DOHH2 (cell line): Measurements from ENCODE around the gene HOXC6.

ENCODE experiments used
- H3F3A ChIP-seq: fragments of 200-600 bp; sonication (generic), shearing (Covaris generic); 2 replicates; pipeline ENCODE4 v1.6.0; 2016; ENCODE audit warnings: antibody characterized with exemption, mild to moderate bottlenecking; ENCODE audit not compliant: control insufficient read depth, insufficient read depth
- H3K27ac ChIP-seq: fragments of 200-600 bp; sonication (generic); 2 replicates; pipeline ENCODE4 v1.5.1; 2014; ENCODE audit warnings: low read depth, mild to moderate bottlenecking, low read length, moderate library complexity
- H3K27me3 ChIP-seq: fragments of 200-600 bp; sonication (generic); 2 replicates; pipeline ENCODE4 v1.6.1; 2014; ENCODE audit warnings: mild to moderate bottlenecking, low read length, mixed read lengths; ENCODE audit not compliant: control insufficient read depth
- H3K36me3 ChIP-seq: fragments of 200-600 bp; sonication (generic); 2 replicates; pipeline ENCODE4 v1.6.1; 2014; ENCODE audit warnings: mild to moderate bottlenecking, low read length, moderate library complexity, mixed read lengths; ENCODE audit not compliant: control insufficient read depth
- H3K4me1 ChIP-seq: fragments of 200-600 bp; sonication (generic); 2 replicates; pipeline ENCODE4 v1.6.1; 2014; ENCODE audit warnings: mild to moderate bottlenecking, low read length, mixed read lengths; ENCODE audit not compliant: control insufficient read depth
- H3K4me2 ChIP-seq: fragments of 200-600 bp; sonication (generic); 2 replicates; pipeline ENCODE4 v1.6.0; 2014; ENCODE audit warnings: mild to moderate bottlenecking, low read length, moderate library complexity
- H3K4me3 ChIP-seq: fragments of 200-600 bp; sonication (generic); 2 replicates; pipeline ENCODE4 v1.5.1; 2014; ENCODE audit warnings: mild to moderate bottlenecking, low read length, mixed read lengths
- H3K79me2 ChIP-seq: fragments of 200-600 bp; sonication (generic); 2 replicates; pipeline ENCODE4 v1.6.1; 2014; ENCODE audit warnings: mild to moderate bottlenecking, low read length, mixed read lengths; ENCODE audit not compliant: control insufficient read depth
- H3K9me2 ChIP-seq: fragments of 200-600 bp; sonication (generic); replicated peaks from 2 replicates; pipeline ENCODE4 v1.6.1; 2014; ENCODE audit warnings: mild to moderate bottlenecking, low read length, mixed read lengths; ENCODE audit not compliant: control insufficient read depth
- H3K9me3 ChIP-seq: fragments of 200-600 bp; sonication (generic); 2 replicates; pipeline ENCODE4 v1.6.1; 2014; ENCODE audit warnings: antibody characterized with exemption, low read length, mixed read lengths; ENCODE audit not compliant: control insufficient read depth, insufficient read depth
- H4K20me1 ChIP-seq: fragments of 200-600 bp; sonication (generic); 2 replicates; pipeline ENCODE4 v1.6.0; 2014; ENCODE audit warnings: low read depth, mild to moderate bottlenecking, antibody characterized with exemption, low read length, moderate library complexity; ENCODE audit not compliant: control insufficient read depth, insufficient read depth
- EZH2phosphoT487 ChIP-seq: fragments of 200-600 bp; sonication (generic); IDR thresholded peaks from 2 replicates; pipeline ENCODE4 v1.6.1; 2017; ENCODE audit warnings: borderline replicate concordance, mild to moderate bottlenecking, antibody characterized with exemption, low read length, moderate library complexity, mixed read lengths
- TF ChIP-seq, protein P1 (sequence below): fragments of 200-600 bp; sonication (generic); IDR thresholded peaks from one replicate; pipeline ENCODE4 v1.5.1; 2014; ENCODE audit warnings: antibody characterized with exemption, mild to moderate bottlenecking, low read depth, low read length; ENCODE audit not compliant: poor library complexity, severe bottlenecking

Gene HOXC6

DNA sequence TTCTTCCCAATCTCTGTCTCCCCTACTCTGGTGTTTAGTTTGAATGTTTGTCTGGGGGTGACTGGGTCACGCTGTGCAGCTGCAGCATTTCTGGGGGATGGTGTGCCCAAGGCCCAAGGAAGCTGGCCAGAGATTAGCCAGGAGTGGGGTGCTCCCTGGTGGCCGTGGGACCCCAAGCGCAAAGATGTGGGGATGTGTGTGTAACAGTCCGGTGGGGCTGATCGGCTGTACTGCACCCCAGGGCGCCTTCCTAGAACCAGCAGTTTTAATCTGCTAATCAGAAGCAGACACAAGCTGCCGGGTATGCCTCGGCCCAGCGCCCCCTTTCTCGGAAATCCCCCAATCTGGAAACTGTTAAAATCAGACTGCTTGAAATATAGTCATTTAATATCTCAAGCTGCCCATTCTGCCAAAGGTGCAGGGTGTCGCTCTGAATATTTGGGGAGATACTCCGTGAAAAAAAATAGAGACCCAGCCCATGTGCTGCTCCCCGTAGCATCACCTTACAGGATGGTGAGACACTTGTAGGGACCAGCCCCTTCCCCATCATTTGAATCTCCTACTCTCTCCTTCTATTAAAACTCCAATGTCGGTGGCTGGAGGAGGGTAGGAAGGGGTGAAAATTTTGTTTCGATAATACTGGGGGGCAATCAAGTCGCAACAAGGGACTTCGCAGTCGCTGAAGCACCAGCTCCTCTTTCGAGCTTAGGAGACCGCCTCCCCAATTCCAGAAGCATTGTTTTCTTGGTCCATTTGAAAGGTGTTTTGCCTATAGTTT lies 24.0 kb upstream of the HOXC6 start:
- Histone ChIP-seq H3K27ac (no peak overlapping the region), H3K79me2 (no peaks in the 10 kb centered on the region), H3K4me3 (no peak overlapping the region), H3K36me3 (no peaks in the 10 kb centered on the region), H3K27me3 (peaks cover 76% of the 10 kb centered on the region), H3K4me2 (0 out of 2 replicates have a peak overlapping the region, but pooled peaks have one; percentile 78), H3K4me1 (peaks cover 20% of the 10 kb centered on the region), H4K20me1 (no peaks in the 10 kb centered on the region), H3K9me2 (no peaks in the 10 kb centered on the region), H3K9me3 (no peaks in the 10 kb centered on the region), H3F3A (no peaks in the 10 kb centered on the region)
- no peak for TF ChIP-seq EZH2phosphoT487
- TF ChIP-seq, protein P1, sequence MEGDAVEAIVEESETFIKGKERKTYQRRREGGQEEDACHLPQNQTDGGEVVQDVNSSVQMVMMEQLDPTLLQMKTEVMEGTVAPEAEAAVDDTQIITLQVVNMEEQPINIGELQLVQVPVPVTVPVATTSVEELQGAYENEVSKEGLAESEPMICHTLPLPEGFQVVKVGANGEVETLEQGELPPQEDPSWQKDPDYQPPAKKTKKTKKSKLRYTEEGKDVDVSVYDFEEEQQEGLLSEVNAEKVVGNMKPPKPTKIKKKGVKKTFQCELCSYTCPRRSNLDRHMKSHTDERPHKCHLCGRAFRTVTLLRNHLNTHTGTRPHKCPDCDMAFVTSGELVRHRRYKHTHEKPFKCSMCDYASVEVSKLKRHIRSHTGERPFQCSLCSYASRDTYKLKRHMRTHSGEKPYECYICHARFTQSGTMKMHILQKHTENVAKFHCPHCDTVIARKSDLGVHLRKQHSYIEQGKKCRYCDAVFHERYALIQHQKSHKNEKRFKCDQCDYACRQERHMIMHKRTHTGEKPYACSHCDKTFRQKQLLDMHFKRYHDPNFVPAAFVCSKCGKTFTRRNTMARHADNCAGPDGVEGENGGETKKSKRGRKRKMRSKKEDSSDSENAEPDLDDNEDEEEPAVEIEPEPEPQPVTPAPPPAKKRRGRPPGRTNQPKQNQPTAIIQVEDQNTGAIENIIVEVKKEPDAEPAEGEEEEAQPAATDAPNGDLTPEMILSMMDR = peak; percentile 14

DNA sequence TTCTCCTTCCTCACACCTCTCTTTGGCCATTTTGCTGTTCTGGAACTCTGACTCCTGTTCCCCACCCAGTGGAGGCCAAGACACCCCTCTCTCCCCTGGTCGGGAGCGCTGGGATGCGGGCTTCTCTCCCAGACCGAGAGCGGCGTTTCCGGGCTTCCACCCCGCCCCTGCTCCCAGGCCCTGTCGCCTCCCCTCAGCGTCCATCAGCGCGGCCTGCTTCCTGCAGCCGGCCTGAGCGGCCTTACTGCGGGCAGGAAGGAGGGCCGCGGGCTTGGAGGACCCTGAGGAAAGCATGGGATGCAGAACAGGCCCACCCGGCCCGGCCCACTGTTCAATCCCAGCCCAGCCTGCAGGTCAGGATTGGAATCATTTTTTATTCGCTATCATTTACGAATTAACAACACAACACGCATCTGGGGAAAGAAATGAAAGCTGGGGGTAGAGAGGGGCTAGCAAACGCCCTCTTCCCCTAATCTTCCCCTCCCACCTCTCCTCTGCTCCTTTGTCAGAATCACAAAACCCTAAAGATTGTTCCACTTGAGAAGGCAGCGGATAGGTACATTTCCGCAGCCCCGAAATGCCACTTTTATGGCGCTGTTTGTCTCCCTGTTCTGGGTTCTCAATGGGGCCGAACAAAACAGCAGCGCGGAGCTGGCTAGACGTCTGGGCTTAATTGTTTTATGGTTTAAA lies 23.3 kb upstream of the HOXC6 start:
- H3K4me3 ChIP-seq = peak overlapping the region; percentile 61

DNA sequence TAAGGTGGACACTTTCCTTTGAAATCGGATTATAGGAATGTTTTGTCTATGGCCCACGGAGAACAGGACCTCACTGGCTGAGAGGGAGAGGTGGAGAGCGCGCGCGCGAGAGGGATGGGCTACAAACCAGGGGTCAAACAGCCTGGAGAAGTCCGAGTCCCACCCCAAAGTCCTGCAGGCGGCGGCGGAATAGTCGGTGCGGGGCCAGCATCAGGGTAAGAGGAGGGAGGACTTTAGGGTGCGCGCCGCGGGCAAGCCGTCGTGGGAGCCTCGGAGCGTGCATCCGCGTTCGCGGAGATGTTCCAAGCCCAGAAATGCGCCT lies 22.7 kb upstream of the HOXC6 start:
- peak; percentile 95; the same call in 1 of the 2 replicates for TF ChIP-seq EZH2phosphoT487
- TF ChIP-seq, protein P1 = no peak
- H3K4me1 ChIP-seq = peaks cover 20% of the 10 kb centered on the region
- H3K36me3 ChIP-seq = no peaks in the 10 kb centered on the region
- peak overlapping the region; percentile 61 for H3K4me3 ChIP-seq
- H3F3A ChIP-seq = no peaks in the 10 kb centered on the region
- H3K9me2 ChIP-seq = no peaks in the 10 kb centered on the region
- H3K4me2 ChIP-seq = peak overlapping the region; percentile 78
- no peak overlapping the region for H3K27ac ChIP-seq
- no peaks in the 10 kb centered on the region for H3K79me2 ChIP-seq
- H4K20me1 ChIP-seq = no peaks in the 10 kb centered on the region
- peaks cover 85% of the 10 kb centered on the region for H3K27me3 ChIP-seq
- H3K9me3 ChIP-seq = no peaks in the 10 kb centered on the region

More for the DNA sequence above, 23.3 kb upstream of the HOXC6 start:
- no peaks in the 10 kb centered on the region for H3K36me3 ChIP-seq
- TF ChIP-seq, protein P1 = no peak
- TF ChIP-seq EZH2phosphoT487 = no peak
- peak overlapping the region; percentile 78 for H3K4me2 ChIP-seq
- H3K9me3 ChIP-seq = no peaks in the 10 kb centered on the region
- H4K20me1 ChIP-seq = no peaks in the 10 kb centered on the region
- no peaks in the 10 kb centered on the region for H3K9me2 ChIP-seq
- H3K4me1 ChIP-seq = peaks cover 20% of the 10 kb centered on the region
- peaks cover 80% of the 10 kb centered on the region for H3K27me3 ChIP-seq
- H3K27ac ChIP-seq = no peak overlapping the region
- no peaks in the 10 kb centered on the region for H3K79me2 ChIP-seq
- H3F3A ChIP-seq = no peaks in the 10 kb centered on the region
